SK-N-SH (cell line): ENCODE results near the gene HACE1. TPM values are rescaled to one million over a fixed set of nuclear protein-coding genes. Genes with fewer than 3 reads are reported as not detected.

ENCODE experiments used
- CTCF ChIA-PET: fragments of 300-600, 350-600 bp; formaldehyde crosslinking; extraction: SDS; loops from one replicate; lab custom pipeline; 2021; lab: Yijun Ruan, JAX
- POLR2A ChIA-PET: fragments of 350-600 bp; sonication (Branson Sonifier 250); formaldehyde crosslinking; extraction: SDS; loops from one replicate; lab custom pipeline; 2020; ENCODE audit warnings: antibody characterized with exemption, inconsistent platforms; lab: Yijun Ruan, JAX
- DNase-seq: peaks from one replicate; pipeline ENCODE4 v3.0.0; 2012
- H2AFZ ChIP-seq: fragments of 200-600 bp; sonication (generic); 2 replicates; pipeline ENCODE4 v1.8.1; 2016; ENCODE audit warnings: antibody characterized with exemption, mild to moderate bottlenecking, low read depth
- H3F3A ChIP-seq: fragments of 200-600 bp; sonication (generic); replicated peaks from 2 replicates; pipeline ENCODE3; 2016; ENCODE audit warnings: antibody characterized with exemption, mild to moderate bottlenecking; ENCODE audit not compliant: insufficient read depth
- H3K27ac ChIP-seq, 2 experiments: fragments of 200-500 bp in 1 of 2; fragments of 200-600 bp in 1 of 2; sonication (Bioruptor generic) in 1 of 2; sonication (generic), shearing (Covaris generic) in 1 of 2; 2 replicates each; pipeline versions ENCODE4 v1.5.1 to v1.6.1; 2014 to 2016; ENCODE audit warnings: low read depth in 2 of 2, inconsistent platforms in 1 of 2, low read length in 1 of 2, mild to moderate bottlenecking in 1 of 2, mixed read lengths in 1 of 2
- H3K27me3 ChIP-seq: fragments of 200-600 bp; sonication (generic), shearing (Covaris generic); 2 replicates; pipeline ENCODE4 v1.6.1; 2016; ENCODE audit warnings: mixed run types; ENCODE audit not compliant: insufficient read depth
- H3K36me3 ChIP-seq, 2 experiments: fragments of 200-500 bp in 1 of 2; fragments of 200-600 bp in 1 of 2; sonication (Bioruptor generic) in 1 of 2; sonication (generic) in 1 of 2; replicated peaks in 1 of 2; 2 replicates each; pipeline versions ENCODE3 to v1.5.1; 2014 to 2016; ENCODE audit warnings: low read length in 1 of 2, mild to moderate bottlenecking in 1 of 2; ENCODE audit not compliant: insufficient read depth in 2 of 2, control insufficient read depth in 1 of 2
- H3K4me1 ChIP-seq, 2 experiments: fragments of 200-500 bp in 1 of 2; fragments of 200-600 bp in 1 of 2; sonication (Bioruptor generic) in 1 of 2; sonication (generic), shearing (Covaris generic) in 1 of 2; 2 replicates each; pipeline versions ENCODE4 v1.5.1 to v1.6.1; 2014 to 2016; ENCODE audit warnings: low read depth in 1 of 2, low read length in 1 of 2, mixed run types in 1 of 2; ENCODE audit not compliant: insufficient read depth in 2 of 2, control insufficient read depth in 1 of 2
- H3K4me2 ChIP-seq: fragments of 200-600 bp; sonication (generic), shearing (Covaris generic); 2 replicates; pipeline ENCODE4 v1.6.1; 2017; ENCODE audit warnings: mixed run types
- H3K4me3 ChIP-seq, 2 experiments: fragments of 200-500 bp in 1 of 2; fragments of 200-600 bp in 1 of 2; sonication (Bioruptor generic) in 1 of 2; sonication (generic), shearing (Covaris generic) in 1 of 2; 2 replicates each; pipeline versions ENCODE4 v1.5.1 to v1.8.1; 2014 to 2016; ENCODE audit warnings: low read depth in 2 of 2, inconsistent platforms in 1 of 2, low read length in 1 of 2, mild to moderate bottlenecking in 1 of 2, mixed read lengths in 1 of 2, moderate library complexity in 1 of 2
- H3K79me2 ChIP-seq: fragments of 200-600 bp; sonication (generic); 2 replicates; pipeline ENCODE4 v1.8.1; 2017; ENCODE audit warnings: mild to moderate bottlenecking; ENCODE audit not compliant: insufficient read depth
- H3K9ac ChIP-seq: fragments of 200-600 bp; sonication (generic); 2 replicates; pipeline ENCODE4 v1.6.1; 2017; ENCODE audit warnings: mixed run types
- H3K9me2 ChIP-seq: fragments of 200-600 bp; sonication (generic); 2 replicates; pipeline ENCODE4 v1.6.1; 2017; ENCODE audit warnings: mixed run types
- H3K9me3 ChIP-seq: fragments of 200-600 bp; sonication (generic); 2 replicates; pipeline ENCODE4 v1.6.1; 2017; ENCODE audit warnings: mixed run types, mild to moderate bottlenecking, moderate library complexity
- H4K20me1 ChIP-seq: fragments of 200-600 bp; sonication (generic); 2 replicates; pipeline ENCODE4 v1.6.1; 2017; ENCODE audit warnings: mild to moderate bottlenecking, mixed run types; ENCODE audit not compliant: insufficient read depth
- CTCF ChIP-seq: fragments of 200-600 bp; sonication (generic); IDR thresholded peaks from 2 replicates; pipeline ENCODE4 v1.6.1; 2017; ENCODE audit warnings: antibody characterized with exemption, mild to moderate bottlenecking, moderate library complexity
- EZH2phosphoT487 ChIP-seq: fragments of 200-600 bp; sonication (generic); IDR thresholded peaks from 2 replicates; pipeline ENCODE4 v1.6.1; 2017; ENCODE audit warnings: low read depth, mixed run types, mild to moderate bottlenecking, antibody characterized with exemption, moderate library complexity, borderline replicate concordance
- FOSL2 ChIP-seq: IDR thresholded peaks from 2 replicates; pipeline ENCODE4 v1.4.0; 2012; ENCODE audit warnings: low read depth, mild to moderate bottlenecking, moderate library complexity, borderline replicate concordance
- GATA2 ChIP-seq: sonication (generic); formaldehyde crosslinking; IDR thresholded peaks from 2 replicates; pipeline ENCODE4 v1.5.0; 2020; ENCODE audit warnings: mild to moderate bottlenecking, missing genetic modification reagents
- IRF3 ChIP-seq: fragments of 150-350 bp; IDR thresholded peaks from 2 replicates; pipeline ENCODE4 v1.6.1; 2016; ENCODE audit warnings: mild to moderate bottlenecking, low read depth, low read length
- NFIC ChIP-seq: IDR thresholded peaks from 2 replicates; pipeline ENCODE4 v1.4.0; 2012; ENCODE audit warnings: borderline replicate concordance
- NRF1 ChIP-seq: IDR thresholded peaks from 2 replicates; pipeline ENCODE4 v1.6.1; 2012; ENCODE audit warnings: low read depth, mild to moderate bottlenecking, low read length
- RAD21 ChIP-seq: IDR thresholded peaks from 2 replicates; pipeline ENCODE4 v1.6.1; 2012; ENCODE audit warnings: mild to moderate bottlenecking, low read length
- TAF1 ChIP-seq: IDR thresholded peaks from 2 replicates; pipeline ENCODE4 v1.6.1; 2012; ENCODE audit warnings: low read depth, mild to moderate bottlenecking, low read length, moderate library complexity, borderline replicate concordance
- ZBTB33 ChIP-seq: IDR thresholded peaks from 2 replicates; pipeline ENCODE4 v1.4.0; 2012; ENCODE audit warnings: low read depth, borderline replicate concordance
- WGBS: methylation state at CpG from one replicate; pipeline ENCODE4 v1.1.6; 2017; ENCODE audit warnings: low lambda C conversion rate; 5-methylcytosine and 5-hydroxymethylcytosine counted together
- polyA plus RNA-seq, 3 experiments: library from polyadenylated mRNA; depleted of rRNA; stranded (reverse); fragments of >200 nt; gene quantifications; 2 replicates each; pipeline ENCODE4 v1.2.3, GENCODE V29; 2012
- TF ChIP-seq, protein P1 (sequence below): IDR thresholded peaks from 2 replicates; pipeline ENCODE4 v1.4.0; 2012; ENCODE audit warnings: low read depth, borderline replicate concordance
- TF ChIP-seq, protein P2 (sequence below): IDR thresholded peaks from 2 replicates; pipeline ENCODE4 v1.6.1; 2012; ENCODE audit warnings: mild to moderate bottlenecking, low read depth, low read length, moderate library complexity

HACE1 gene
- polyA plus RNA-seq, 1 of the 3 experiments (the other 2 are of a cell fraction) = 6.2 TPM

GRCh38 chr6:104881964-104882668 lies 22.4 kb upstream of the HACE1 start:
- no peaks in the 10 kb centered on the region for H3F3A ChIP-seq
- H3K4me2 ChIP-seq = no peak overlapping the region
- TF ChIP-seq IRF3 (no peak), EZH2phosphoT487 (no peak), FOSL2 (no peak), NRF1 (no peak), ZBTB33 (no peak), CTCF (no peak), GATA2 (peak; percentile 66)
- TF ChIP-seq, protein P1, sequence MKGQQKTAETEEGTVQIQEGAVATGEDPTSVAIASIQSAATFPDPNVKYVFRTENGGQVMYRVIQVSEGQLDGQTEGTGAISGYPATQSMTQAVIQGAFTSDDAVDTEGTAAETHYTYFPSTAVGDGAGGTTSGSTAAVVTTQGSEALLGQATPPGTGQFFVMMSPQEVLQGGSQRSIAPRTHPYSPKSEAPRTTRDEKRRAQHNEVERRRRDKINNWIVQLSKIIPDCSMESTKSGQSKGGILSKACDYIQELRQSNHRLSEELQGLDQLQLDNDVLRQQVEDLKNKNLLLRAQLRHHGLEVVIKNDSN = no peak
- no peaks in the 10 kb centered on the region for H3K36me3 ChIP-seq
- POLR2A ChIA-PET = no interaction called here
- peak; percentile 70 for DNase-seq
- CTCF ChIA-PET = interaction anchor here (0.6 to 0.8 kb wide), 2 partner anchors 18 to 831 kb away, joined by 3 to 4 read pairs; no protein-coding TSS in a partner anchor
- H3K4me3 ChIP-seq = no peak overlapping the region
- no peaks in the 10 kb centered on the region for H3K9me3 ChIP-seq
- no peaks in the 10 kb centered on the region for H3K9me2 ChIP-seq
- 0 out of 2 replicates have a peak, but pooled peaks cover 9% of the 10 kb centered on the region for H3K27me3 ChIP-seq
- no peak overlapping the region for H3K9ac ChIP-seq
- no peaks in the 10 kb centered on the region for H4K20me1 ChIP-seq
- H3K4me1 ChIP-seq = no peaks in the 10 kb centered on the region
- H2AFZ ChIP-seq = no peak overlapping the region
- no peaks in the 10 kb centered on the region for H3K79me2 ChIP-seq
- 3% methylated on average over 3 of the region's 3 CpGs for WGBS
- H3K27ac ChIP-seq = no peak overlapping the region; a peak in 1 of 4 replicates

DNA sequence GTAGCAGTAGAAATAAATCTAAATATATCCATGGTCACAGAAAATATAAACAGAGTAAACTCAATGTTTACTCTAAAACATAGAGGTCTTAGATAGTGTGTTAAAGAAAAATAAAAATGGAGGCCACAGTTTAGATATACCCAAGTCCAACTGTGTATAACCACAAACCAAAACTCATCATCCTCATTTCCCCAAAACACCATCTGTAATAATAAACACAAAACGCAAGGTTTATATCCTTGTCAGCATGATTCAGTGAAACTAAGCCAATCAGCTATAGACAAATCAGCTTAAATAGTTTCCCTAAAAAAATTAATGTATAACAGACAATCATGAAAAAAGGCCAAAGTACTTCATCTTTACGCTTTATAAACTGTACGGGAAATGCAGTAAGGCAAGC lies 2.7 kb upstream of the HACE1 start:
- no peak overlapping the region for H3K4me3 ChIP-seq
- H4K20me1 ChIP-seq = no peaks in the 10 kb centered on the region
- H3K9me3 ChIP-seq = no peaks in the 10 kb centered on the region
- 89% methylated on average over 3 of the region's 3 CpGs for WGBS
- H3K4me1 ChIP-seq = peaks cover 0 to 2% of the 10 kb centered on the region in 2 experiments; a peak in 1 of 4 replicates
- no peak overlapping the region for H3K4me2 ChIP-seq
- no peaks in the 10 kb centered on the region; the same call in 1 of the 2 replicates for H3K27me3 ChIP-seq
- no peaks in the 10 kb centered on the region for H3K9me2 ChIP-seq
- no peak for DNase-seq
- POLR2A ChIA-PET = no interaction called here
- H3F3A ChIP-seq = no peaks in the 10 kb centered on the region
- no peak overlapping the region for H3K27ac ChIP-seq
- H3K36me3 ChIP-seq = no peaks in the 10 kb centered on the region
- H2AFZ ChIP-seq = no peak overlapping the region
- CTCF ChIA-PET = interaction anchor here (0.8 to 1.5 kb wide), 2 partner anchors 72 to 215 kb away, joined by 3 to 4 read pairs; no protein-coding TSS in a partner anchor
- TF ChIP-seq RAD21 = no peak
- no peak for TF ChIP-seq NFIC
- no peak for TF ChIP-seq TAF1
- TF ChIP-seq, protein P2, sequence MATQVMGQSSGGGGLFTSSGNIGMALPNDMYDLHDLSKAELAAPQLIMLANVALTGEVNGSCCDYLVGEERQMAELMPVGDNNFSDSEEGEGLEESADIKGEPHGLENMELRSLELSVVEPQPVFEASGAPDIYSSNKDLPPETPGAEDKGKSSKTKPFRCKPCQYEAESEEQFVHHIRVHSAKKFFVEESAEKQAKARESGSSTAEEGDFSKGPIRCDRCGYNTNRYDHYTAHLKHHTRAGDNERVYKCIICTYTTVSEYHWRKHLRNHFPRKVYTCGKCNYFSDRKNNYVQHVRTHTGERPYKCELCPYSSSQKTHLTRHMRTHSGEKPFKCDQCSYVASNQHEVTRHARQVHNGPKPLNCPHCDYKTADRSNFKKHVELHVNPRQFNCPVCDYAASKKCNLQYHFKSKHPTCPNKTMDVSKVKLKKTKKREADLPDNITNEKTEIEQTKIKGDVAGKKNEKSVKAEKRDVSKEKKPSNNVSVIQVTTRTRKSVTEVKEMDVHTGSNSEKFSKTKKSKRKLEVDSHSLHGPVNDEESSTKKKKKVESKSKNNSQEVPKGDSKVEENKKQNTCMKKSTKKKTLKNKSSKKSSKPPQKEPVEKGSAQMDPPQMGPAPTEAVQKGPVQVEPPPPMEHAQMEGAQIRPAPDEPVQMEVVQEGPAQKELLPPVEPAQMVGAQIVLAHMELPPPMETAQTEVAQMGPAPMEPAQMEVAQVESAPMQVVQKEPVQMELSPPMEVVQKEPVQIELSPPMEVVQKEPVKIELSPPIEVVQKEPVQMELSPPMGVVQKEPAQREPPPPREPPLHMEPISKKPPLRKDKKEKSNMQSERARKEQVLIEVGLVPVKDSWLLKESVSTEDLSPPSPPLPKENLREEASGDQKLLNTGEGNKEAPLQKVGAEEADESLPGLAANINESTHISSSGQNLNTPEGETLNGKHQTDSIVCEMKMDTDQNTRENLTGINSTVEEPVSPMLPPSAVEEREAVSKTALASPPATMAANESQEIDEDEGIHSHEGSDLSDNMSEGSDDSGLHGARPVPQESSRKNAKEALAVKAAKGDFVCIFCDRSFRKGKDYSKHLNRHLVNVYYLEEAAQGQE = no peak
- H3K9ac ChIP-seq = no peak overlapping the region
- peaks cover 20% of the 10 kb centered on the region for H3K79me2 ChIP-seq
